CD4-positive, alpha-beta T cell treated with Interleukin-21 for 1 hour (primary cell): ENCODE results near the gene PROM1.

Source experiments
- DNase-seq: peaks from one replicate; pipeline ENCODE4 v3.0.0-alpha.2; 2020

The PROM1 gene

GRCh38 chr4:15982842-15983524, 100.8 kb downstream of the PROM1 start:
- DNase-seq = no peak

- no peak for DNase-seq
These were observed 107.1 kb downstream of the PROM1 start for GRCh38 chr4:15976456-15977447.

DNA sequence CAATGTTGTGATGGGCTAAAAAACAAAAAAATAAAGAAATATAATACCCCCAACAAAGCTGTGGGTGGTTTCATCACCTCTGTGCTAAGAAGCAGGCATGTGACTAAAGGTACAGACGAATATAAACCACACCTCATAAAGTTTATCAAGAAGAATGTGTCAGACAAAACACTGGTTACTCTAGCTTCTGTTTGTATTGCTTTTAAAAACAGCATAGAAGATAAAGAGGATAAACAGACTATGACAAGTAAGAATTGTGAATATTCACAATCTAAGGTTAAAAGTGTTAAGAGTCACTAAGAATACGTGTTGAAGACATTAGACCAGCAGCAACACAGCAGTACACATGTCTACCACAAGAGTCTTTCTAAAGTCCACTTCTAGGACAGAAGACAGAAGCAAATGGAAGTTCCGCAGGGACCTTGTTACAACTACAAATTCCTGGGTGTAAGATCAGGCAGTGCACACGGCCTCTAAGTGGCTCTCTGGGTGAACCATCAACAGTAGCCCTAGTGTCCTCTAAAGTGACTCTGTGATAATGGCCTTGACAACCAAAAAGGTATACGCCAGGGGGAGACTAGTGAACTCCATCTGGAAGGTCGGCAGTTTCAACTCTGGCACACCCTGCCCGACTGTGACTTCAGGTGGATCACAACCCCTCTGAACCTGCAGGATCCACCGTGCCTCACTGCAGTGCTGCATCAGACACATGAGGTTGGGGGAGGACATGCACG, 112.6 kb downstream of the PROM1 start:
- no peak for DNase-seq

DNA sequence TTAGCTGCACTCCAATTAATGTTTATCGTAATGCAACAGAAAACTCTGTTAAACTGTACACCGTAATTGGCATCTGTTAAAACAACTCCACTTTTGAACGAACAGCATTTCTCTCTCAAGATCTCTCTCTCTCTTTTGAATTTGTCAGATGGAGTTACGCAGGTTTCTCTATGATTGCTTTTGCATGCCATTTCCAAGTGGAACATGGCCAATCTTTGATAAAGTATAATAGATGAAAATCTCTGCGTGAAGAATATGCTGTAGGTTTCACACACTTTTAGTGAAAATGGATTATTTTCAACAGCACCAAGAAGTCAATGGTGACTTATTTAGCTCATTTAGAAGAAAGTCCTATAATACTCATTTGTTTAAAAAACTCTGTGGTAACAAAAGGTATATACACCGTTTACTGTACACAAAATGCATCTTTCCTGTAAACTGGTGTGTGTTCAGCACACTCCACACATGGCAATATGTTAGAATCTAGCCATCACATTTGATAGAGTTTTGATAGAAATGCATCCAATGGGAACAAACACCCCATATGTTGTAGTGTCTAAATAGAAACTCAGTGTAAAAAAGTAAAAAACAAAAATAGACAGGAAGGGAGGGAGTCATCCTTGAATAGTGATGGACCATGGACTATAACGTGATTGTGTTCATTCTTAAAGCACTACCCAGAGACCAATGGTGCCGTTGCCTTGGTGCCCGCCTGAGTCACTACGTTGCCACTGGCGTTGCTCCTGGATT, 115.1 kb downstream of the PROM1 start:
- no peak for DNase-seq

GRCh38 chr4:15965325-15965724, 118.5 kb downstream of the PROM1 start:
- DNase-seq = no peak

- no peak for DNase-seq
These were observed 119.7 kb downstream of the PROM1 start for GRCh38 chr4:15964159-15964558.

GRCh38 chr4:15963576-15963975, 120.2 kb downstream of the PROM1 start:
- peak; percentile 42 for DNase-seq

DNA sequence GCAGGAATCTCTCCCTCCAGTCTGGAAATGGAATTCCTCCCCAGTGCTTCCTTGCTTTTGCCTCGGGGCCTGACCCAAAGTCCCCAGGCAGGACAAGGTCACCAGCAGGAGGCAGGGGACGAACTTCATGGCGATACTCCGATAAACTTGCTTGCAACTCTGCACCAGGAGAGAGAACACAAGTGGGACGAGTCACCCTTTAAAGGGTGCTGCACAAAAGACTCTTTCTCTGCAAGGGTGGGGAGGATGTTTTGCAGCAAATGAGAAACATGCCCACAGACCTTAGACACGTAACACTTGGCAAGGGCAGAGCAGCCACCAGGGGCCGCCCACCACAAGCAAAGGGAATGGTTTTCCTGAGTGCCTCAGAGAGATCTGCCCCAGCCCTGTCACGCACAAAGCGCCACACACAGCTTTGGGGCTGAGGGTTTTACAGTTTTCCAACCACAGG, 120.8 kb downstream of the PROM1 start, which contains the start of gene FGFBP2:
Gene FGFBP2 (minus strand): TSS at position 175 of the 451 bp plus-strand sequence. CDS start 46 bp downstream, at position 129.
- peak; percentile 52 for DNase-seq

DNA sequence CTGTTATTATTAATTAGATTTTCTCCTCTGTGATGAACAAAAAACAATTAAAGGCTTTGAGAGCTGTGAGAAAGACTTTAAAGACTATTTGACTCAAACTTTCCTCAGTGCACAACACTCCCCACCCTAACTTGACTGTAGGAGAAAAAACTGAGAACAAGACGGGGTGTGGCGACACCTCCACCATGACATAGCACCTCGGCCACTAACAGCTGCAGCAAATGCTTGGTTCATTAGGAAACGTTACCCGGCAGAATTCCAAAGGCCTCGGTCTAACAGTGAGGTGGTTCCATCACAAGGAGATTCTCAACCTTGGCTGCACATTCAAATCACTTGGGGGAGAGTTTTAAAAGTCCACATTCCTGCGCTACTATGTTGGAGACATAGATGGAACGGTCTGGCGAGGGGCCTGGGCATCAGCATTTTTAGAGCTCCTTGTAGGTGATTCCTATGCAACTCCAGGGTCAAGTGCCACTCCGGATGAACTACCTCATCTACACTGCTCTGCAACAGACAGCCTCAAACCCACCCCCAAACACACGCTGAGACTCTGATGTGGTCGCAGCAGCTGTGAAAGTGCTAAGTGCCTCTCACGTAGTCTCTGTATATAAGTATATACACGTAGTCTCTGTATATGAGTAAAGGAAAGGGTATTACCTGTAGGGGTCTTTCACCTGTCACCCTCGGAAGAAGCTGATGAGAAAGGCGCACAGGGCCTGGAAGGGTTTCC, 121.9 kb downstream of the PROM1 start:
- peak; percentile 46 for DNase-seq

DNA sequence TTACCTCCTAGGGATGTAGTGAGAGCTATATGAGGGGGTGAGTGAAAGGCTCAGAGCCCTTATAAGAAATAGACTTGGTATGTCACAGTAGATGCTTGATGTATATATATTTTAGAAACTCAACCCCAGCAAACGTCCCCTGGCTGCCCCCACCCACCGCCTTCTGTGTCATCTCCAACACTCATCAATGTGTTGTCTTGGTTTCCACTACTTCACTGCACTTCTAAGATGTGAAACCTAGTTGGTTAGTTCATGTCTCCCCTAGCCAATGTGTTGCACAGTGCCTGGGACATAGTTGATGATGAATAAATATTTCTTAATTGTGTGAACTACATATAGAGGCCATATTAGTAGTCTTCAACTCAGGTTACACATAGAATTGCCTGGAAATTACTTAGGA, 125.3 kb downstream of the PROM1 start:
- DNase-seq = no peak

DNA sequence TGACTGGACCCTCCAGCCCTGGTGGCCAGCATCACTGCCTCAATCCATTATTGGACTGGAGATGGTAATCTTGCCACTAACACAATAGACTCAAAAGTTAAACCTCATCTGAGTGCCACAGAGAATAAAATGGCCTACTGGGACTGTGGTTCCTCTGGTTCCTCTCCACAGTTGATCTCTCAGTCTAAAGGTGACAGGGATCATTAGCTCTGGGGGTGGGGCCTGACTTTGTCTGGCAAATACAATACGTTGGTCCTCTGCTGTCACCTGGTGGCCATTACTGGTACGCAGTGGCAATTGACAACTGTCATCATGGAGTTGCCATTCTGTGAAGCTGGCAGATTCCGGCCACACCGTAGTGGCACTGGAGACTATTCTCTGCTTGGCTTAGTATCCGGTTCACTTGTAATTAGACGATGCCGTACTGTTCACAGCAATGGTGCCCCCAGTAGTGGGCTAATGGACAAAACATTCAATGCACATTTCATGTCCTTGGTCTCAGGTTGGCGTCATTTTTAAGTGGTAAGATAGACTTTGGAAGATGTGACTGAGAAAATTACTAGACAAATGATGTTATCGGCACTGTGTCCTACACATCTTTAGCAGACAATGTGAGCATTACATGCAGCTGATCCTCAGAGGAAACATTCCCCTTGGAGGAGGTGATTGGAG, 127.5 kb downstream of the PROM1 start:
- peak; percentile 79 for DNase-seq

GRCh38 chr4:15955670-15956069, 128.2 kb downstream of the PROM1 start:
- DNase-seq = no peak

GRCh38 chr4:15953625-15954024, 130.2 kb downstream of the PROM1 start:
- no peak for DNase-seq

GRCh38 chr4:15951781-15952180, 132.0 kb downstream of the PROM1 start:
- no peak for DNase-seq

GRCh38 chr4:15948826-15949225, 135.0 kb downstream of the PROM1 start:
- DNase-seq = no peak

DNA sequence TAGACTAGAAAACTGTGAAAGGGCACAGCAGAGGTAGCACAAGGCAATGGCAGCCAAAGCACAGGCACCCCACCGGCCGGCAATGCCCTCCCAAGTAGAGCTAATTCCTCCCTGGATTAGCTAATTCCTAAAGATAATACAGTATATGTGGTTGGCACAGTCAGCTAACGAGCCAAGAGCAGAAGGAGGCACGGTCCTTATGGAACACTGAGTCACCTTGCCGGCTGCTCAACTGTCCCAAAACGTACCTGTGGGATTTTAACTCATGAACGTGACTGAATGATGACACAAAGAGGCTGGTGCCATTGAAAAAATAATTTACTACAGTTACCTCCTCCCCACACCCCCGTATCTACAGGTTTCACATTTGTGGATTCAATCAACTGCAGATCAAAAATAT, 136.1 kb downstream of the PROM1 start:
- no peak for DNase-seq

DNA sequence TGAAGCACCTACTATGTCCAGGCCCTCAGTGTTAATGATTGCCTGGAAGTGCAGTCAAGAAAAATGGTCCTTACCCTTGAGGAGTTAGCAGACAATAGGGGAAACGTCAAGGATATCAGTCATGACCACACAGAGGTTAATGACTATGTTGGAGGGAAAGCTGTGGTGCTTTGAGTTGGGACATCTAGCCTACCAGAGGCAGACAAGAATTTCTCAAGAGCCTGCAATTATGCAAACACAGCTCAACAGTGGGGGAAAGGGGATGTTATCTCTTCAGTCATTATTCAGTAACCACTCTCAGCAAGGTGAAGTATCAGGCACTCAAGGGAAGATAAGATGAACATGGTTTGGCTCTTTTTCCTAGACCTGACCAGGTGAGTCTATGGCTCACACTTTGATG, 138.3 kb downstream of the PROM1 start:
- DNase-seq = no peak

- no peak for DNase-seq
These were observed 138.9 kb downstream of the PROM1 start for GRCh38 chr4:15944895-15945294.

DNA sequence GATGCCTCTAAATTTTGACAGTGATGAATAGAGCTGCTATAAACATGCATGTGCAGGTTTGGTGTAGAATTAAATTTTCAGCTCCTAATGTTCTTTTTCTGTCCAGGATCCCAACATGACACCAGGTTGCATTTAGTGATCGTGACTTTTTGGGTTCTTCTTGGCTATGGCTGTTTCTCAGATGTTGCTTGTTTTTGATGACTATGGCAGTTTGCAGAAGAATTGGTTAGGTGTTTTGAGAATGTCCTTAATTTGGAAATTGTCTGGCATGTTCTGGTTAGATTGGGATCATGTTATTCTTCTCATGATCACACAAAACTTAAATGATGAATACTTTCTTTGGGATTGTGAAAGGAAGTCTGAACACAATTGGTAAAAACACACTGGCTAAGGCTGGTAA, 141.5 kb downstream of the PROM1 start:
- DNase-seq = no peak

GRCh38 chr4:15938640-15939039, 145.2 kb downstream of the PROM1 start, which contains the start of gene FGFBP1:
Gene FGFBP1 (minus strand): TSS chr4:15938740. CDS start chr4:15936632, 2,108 bp downstream.
- DNase-seq = no peak

DNA sequence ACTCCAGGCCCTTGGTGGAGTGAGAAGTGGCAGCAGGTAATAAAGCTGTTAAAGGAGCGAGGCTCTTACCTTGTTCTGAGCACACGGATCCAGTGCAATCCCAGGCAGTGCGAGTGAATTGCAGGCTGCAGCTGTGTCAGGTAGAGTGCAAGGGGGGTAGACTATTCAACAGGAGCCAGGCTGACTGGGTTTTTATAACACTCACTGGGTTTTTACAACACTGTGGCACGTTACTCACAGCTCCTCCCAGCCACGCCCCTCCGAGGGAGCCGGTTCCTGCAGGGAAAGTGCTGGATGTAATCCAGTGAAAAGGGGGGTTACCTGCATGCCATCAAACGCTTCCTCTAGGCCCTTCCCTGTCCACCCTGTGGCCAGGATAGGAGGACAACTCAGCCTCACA, 145.6 kb downstream of the PROM1 start:
- DNase-seq = no peak
